Measurements from ENCODE around the gene XAGE1A.
"Not testable (repeated sequence)": the region's sequence is repeated elsewhere in the genome, so short reads cannot be mapped to it uniquely, and the experiment has no call there.

The XAGE1A gene, protein sequence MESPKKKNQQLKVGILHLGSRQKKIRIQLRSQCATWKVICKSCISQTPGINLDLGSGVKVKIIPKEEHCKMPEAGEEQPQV

DNA sequence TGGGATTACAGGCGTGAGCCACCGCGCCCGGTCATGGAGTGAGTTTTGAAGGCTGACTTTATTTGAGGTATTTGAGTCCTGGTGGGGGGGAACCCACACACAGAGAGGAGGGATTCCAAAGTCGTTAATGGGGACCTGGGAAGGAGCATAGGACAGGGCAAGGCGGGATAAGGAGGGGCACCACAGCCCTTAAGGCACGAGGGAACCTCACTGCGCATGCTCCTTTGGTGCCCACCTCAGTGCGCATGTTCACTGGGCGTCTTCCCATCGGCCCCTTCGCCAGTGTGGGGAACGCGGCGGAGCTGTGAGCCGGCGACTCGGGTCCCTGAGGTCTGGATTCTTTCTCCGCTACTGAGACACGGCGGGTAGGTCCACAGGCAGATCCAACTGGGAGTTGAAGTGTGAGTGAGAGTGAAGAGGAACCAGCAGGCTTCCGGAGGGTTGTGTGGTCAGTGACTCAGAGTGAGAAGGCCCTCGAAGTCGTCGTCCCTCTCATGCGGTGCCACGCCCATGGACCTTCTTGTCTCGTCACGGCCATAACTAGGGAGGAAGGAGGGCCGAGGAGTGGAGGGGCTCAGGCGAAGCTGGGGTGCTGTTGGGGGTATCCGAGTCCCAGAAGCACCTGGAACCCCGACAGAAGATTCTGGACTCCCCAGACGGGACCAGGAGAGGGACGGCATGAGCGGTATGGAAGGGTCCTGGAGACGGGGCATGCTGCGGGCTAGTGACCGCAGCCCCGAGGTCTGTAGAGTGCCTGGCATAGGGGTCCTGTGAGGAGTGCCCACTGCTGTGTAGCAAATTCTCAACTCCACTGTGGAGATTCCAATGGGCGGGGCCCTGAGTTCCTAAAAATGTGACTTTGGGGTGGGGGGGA is at the start of gene XAGE1A:
Gene XAGE1A, plus strand, starts transcription at position 264 of the 874 bp plus-strand sequence. CDS start 1,554 bp downstream, outside the sequence.
- not testable (repeated sequence) for DNase-seq

DNA sequence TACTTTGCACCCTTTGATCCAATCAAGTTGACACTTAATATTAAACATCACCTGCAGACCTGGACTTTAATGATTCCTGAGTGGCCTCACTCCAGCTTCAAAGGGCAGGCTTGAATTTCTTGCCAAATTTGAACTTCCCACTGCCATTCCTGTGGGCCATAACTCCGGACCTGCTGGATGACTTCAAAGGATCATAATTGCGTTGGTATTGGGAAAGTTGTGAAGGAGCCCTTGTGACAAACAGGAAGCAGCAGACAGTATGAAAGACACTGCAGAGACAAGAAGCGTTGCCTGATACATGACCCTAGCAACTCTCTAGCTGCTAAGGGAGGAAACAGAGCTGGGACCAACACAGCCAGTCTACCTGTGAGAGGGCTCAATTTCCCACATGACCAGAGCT is 43.6 kb upstream of the XAGE1A start:
- not testable (repeated sequence) for DNase-seq

DNA sequence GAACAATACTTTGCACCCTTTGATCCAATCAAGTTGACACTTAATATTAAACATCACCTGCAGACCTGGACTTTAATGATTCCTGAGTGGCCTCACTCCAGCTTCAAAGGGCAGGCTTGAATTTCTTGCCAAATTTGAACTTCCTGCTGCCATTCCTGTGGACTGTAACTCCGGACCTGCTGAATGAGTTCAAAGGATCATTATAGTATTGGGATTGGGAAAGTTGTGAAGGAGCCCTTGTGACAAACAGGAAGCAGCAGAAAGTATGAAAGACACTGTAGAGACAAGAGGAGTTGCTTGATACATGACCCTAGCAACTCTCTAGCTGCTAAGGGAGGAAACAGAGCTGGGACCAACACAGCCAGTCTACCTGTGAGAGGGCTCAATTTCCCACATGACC is 24.3 kb upstream of the XAGE1A start:
- not testable (repeated sequence) for DNase-seq

DNA sequence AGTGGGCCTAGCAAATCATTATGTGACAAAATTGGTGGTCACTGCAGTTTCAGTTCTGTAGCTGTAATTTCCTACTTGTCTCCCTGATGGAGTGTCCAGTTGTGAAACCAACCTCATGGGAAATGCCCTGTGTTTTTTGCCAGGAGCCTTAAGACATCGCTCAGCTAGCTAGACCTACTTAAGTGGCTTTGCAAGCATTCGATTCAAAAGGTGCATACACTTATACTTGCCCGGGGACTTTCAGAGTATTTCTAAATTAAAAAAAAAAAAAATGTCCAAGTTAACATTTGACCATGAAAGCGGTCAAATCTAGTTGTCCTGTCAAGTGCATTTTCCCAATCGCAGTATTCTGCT is 788 bp downstream of the XAGE1A start:
- DNase-seq: not testable (repeated sequence)

DNA sequence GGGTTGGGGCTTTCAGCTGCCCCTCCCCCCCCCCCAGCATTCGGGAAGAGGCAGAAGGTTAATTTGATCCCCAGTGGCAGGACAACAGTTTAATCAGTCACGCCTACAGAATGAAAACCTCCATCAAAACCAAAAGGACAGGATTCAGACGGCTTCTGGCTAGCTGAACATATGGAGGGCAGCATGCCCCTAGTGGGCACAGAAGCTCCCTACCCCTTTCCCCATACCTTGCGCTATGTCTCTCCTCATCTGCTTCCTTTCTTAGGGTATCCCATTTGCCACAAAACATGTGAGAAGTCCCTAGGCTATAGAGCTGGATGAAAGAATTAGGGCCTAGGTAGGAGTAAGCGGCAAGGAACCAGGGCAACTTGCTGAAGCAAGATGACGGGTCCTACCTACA is 5.8 kb downstream of the XAGE1A start:
- not testable (repeated sequence) for DNase-seq

DNA sequence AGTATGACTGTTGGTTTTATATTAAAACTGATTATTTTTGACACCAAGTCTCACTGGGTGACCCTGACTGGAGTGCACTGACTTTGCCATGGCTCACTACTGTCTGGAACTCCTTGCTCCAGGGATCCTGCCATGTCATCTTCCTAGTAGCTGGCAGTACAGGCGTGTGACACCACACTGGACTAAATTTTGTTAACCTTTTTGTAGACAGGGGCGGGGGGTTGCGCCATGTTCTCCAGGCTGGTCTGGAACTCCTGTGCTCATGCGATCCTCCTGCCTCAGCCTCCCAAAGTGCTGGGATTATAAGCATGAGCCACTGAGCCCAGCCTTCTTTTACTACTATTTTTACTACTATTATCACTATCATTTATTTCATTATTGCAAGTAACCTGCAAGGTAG is 8.9 kb downstream of the XAGE1A start:
- DNase-seq: no peak

DNA sequence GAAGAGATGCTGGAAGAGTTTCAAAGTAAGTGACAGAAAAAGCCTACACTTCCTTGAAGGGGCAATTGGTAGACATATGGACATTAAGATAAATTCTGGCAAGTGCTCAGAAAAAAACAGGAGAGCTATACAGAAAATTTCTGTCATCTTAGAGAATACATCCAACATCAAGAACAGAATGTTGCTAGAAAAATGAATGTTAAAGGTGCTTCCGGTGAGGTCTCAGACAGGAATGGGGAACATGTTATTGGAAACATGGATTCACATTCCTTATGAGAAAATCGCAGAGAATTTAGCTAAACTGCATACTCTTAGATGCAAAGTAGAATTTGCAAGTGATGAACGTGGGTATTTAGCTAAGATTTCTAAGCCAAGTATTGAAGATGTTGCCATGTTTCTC is 11.7 kb downstream of the XAGE1A start:
- DNase-seq: no peak

DNA sequence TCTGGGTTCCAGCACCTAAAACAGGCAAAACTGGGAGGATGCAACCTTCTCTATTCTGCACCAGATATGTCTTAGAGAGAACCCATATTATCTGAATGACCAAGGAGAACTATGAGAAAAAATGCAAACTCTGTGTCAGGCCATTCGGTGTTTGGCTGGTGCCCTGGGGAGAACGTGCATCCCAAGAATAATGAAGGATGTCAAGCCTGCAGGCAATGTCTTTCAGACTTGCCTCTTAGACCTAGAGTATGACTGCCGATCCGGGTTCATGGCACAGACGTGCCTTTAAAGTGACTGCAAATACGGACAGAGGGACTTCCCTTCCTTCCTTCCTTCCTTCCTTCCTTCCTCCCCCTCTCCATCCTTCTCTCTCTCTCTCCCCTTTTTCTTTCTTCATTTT is 14.3 kb downstream of the XAGE1A start:
- no peak for DNase-seq

DNA sequence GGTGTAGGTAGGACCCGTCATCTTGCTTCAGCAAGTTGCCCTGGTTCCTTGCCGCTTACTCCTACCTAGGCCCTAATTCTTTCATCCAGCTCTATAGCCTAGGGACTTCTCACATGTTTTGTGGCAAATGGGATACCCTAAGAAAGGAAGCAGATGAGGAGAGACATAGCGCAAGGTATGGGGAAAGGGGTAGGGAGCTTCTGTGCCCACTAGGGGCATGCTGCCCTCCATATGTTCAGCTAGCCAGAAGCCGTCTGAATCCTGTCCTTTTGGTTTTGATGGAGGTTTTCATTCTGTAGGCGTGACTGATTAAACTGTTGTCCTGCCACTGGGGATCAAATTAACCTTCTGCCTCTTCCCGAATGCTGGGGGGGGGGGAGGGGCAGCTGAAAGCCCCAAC is 15.5 kb downstream of the XAGE1A start:
- DNase-seq: not testable (repeated sequence)

DNA sequence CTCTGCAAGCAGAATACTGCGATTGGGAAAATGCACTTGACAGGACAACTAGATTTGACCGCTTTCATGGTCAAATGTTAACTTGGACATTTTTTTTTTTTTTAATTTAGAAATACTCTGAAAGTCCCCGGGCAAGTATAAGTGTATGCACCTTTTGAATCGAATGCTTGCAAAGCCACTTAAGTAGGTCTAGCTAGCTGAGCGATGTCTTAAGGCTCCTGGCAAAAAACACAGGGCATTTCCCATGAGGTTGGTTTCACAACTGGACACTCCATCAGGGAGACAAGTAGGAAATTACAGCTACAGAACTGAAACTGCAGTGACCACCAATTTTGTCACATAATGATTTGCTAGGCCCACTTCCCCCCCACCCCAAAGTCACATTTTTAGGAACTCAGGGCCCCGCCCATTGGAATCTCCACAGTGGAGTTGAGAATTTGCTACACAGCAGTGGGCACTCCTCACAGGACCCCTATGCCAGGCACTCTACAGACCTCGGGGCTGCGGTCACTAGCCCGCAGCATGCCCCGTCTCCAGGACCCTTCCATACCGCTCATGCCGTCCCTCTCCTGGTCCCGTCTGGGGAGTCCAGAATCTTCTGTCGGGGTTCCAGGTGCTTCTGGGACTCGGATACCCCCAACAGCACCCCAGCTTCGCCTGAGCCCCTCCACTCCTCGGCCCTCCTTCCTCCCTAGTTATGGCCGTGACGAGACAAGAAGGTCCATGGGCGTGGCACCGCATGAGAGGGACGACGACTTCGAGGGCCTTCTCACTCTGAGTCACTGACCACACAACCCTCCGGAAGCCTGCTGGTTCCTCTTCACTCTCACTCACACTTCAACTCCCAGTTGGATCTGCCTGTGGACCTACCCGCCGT is 20.7 kb downstream of the XAGE1A start:
- DNase-seq: not testable (repeated sequence)

DNA sequence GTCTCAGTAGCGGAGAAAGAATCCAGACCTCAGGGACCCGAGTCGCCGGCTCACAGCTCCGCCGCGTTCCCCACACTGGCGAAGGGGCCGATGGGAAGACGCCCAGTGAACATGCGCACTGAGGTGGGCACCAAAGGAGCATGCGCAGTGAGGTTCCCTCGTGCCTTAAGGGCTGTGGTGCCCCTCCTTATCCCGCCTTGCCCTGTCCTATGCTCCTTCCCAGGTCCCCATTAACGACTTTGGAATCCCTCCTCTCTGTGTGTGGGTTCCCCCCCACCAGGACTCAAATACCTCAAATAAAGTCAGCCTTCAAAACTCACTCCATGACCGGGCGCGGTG is 21.3 kb downstream of the XAGE1A start, which contains the start of gene XAGE1B:
Gene XAGE1B, minus strand, starts transcription at position 77 of the 339 bp plus-strand sequence. CDS start 1,536 bp downstream, outside the sequence.
- not testable (repeated sequence) for DNase-seq

DNA sequence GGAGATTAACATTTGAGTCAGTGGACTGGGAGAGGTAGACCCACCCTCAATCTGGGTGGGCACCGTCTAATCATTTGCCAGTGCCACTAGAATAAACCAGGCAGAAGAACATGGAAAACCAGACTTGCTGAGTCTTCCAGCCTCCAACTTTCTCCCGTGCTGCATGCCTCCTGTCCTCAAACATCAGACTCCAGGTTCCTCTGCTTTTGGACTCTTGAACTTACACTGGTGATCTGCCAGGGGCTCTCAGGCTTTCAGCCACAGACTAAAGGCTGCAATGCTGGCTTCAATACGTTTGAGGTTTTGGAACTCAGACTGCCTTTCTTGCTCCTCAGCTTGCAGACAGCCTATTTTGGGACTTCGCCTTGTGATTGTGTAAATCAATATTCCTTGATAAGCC is 45.4 kb downstream of the XAGE1A start:
- DNase-seq: not testable (repeated sequence)

DNA sequence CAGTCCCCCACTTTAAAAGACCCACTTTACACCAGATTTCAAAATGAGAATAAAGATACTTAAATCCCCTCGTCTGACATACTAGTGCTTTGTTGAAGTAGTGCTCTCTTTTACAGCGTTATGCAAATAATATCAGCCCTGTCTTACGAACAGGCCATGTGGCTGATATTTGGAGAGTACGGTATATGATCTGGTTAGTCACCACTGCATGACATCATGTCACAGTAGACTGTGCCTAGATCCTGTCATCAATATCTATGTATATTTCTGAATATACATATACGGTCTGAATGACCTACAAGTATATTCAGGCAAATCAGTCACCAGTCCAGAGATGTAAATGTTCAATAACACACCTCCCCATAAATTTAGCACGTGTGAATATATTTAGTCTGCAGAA is 46.7 kb downstream of the XAGE1A start:
- no peak for DNase-seq

DNA sequence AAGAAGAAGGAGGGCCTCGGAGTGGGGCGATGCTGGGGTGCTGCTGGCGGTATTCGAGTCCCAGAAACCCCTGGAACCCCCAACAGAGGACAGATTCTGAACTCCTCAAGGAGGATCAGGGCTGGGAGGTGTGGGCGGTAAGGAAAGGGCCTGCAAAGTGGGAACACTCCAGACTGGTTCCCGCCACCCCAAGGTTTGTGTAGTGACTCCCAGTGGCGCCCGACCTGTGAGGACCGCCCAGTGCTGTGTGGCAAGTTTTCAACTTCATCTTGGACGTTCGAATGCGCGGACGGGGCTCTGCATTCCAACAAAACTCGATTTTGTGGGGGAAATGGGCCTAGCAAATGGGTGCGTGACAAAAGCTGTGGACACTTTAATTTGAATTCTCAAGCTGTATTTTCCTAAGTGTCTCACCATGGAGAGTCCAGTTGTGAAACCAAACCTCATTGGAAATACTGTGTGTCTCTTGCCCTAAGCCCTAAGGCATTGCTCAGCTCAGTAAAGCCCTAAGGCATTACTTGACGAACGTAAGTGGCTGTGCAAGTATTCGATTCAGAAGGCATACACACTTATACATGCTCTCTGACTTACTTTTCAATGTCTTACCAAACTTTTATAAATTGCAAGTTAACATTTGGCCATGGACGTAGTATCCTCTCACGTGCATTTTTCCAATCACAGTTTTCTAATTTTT is 48.7 kb downstream of the XAGE1A start:
- DNase-seq: no peak

DNA sequence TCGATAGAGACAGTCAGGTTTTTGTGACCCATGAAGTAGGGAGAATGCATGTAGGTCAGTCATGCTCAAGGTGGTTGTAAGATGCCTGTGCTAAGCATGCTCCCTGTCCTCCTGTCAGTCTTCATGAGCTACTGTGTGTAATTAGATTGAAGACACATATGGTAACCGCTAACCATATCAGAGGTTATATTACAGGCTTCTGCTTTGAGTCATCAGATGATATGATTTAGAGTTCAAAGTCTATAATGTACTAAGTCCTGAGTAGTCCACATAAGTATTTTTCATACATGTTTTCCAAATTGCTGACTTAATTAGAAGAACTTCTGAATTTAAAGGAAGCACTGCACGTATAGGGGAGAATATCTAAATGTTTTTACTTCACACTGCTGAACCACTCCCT is 53.2 kb downstream of the XAGE1A start:
- DNase-seq: not testable (repeated sequence)

Data from NCI-H1694 (cell line).